Endothelial cell of umbilical vein (primary cell): ENCODE data around the gene PSMB2. TPM values are rescaled to one million over a fixed set of nuclear protein-coding genes. Genes with fewer than 3 reads are reported as not detected.

ENCODE experiments used
- BruUV-seq: library from RNA; stranded (reverse); fragments of 400-500 nt; replicated peaks from 2 replicates; lab custom pipeline; 2021; lab: Mats Ljungman, UMichigan
- CTCF ChIA-PET: fragments of 300-600, 350-600 bp; sonication (Branson Sonifier 250); formaldehyde crosslinking; loops from one replicate; lab custom pipeline; 2021; ENCODE audit warnings: antibody characterized with exemption, inconsistent platforms; lab: Charles Lee
- POLR2A ChIA-PET: fragments of 300-600, 350-600 bp; sonication (Branson Sonifier 250); formaldehyde crosslinking; loops from one replicate; lab custom pipeline; 2021; ENCODE audit warnings: antibody characterized with exemption, inconsistent platforms; lab: Charles Lee
- DNase-seq: peaks from one replicate; pipeline ENCODE4 v3.0.0-alpha.2; 2011; ENCODE audit warnings: low read depth, low spot score
- FAIRE-seq: peaks from 2 replicates; lab custom pipeline; 2011; peaks lifted over from hg19 to GRCh38; lab: Jason Lieb, UNC
- H2AFZ ChIP-seq: 2 replicates; pipeline ENCODE4 v1.6.0; 2012; ENCODE audit warnings: low read depth, low read length, control low read depth, inconsistent platforms
- H3K27ac ChIP-seq: 2 replicates; pipeline ENCODE4 v1.5.1; 2011; ENCODE audit warnings: low read depth, mild to moderate bottlenecking, control low read depth, low read length, moderate library complexity; ENCODE audit not compliant: insufficient read depth
- H3K27me3 ChIP-seq, 2 experiments: 2 replicates each; pipeline versions ENCODE4 v1.6.0 to v1.6.1; 2011; ENCODE audit warnings: low read length in 2 of 2, mixed read lengths in 1 of 2; ENCODE audit not compliant: control insufficient read depth in 2 of 2, insufficient read depth in 2 of 2
- H3K36me3 ChIP-seq, 2 experiments: 2 replicates in 1 of 2; 3 replicates in 1 of 2; pipeline ENCODE4 v1.5.1; 2011; ENCODE audit warnings: low read length in 2 of 2, mild to moderate bottlenecking in 1 of 2, moderate library complexity in 1 of 2; ENCODE audit not compliant: control insufficient read depth in 2 of 2, insufficient read depth in 2 of 2; ENCODE audit errors: extremely low read depth in 1 of 2
- H3K4me1 ChIP-seq: 3 replicates; pipeline ENCODE4 v1.5.1; 2011; ENCODE audit warnings: mild to moderate bottlenecking, low read length; ENCODE audit not compliant: control insufficient read depth, insufficient read depth; ENCODE audit errors: extremely low read depth
- H3K4me2 ChIP-seq: 2 replicates; pipeline ENCODE4 v1.6.1; 2011; ENCODE audit warnings: low read length, control low read depth, mixed read lengths; ENCODE audit not compliant: insufficient read depth
- H3K4me3 ChIP-seq, 3 experiments: fragments of 200-600 bp in 1 of 3; sonication (generic), shearing (Covaris generic) in 1 of 3; replicated peaks in 1 of 3; 2 replicates each; pipeline ENCODE4 v1.5.1; 2011 to 2016; ENCODE audit warnings: control low read depth in 3 of 3, low read length in 3 of 3, mild to moderate bottlenecking in 2 of 3, inconsistent platforms in 1 of 3, low read depth in 1 of 3, moderate library complexity in 1 of 3; ENCODE audit not compliant: insufficient read depth in 1 of 3
- H3K79me2 ChIP-seq: 2 replicates; pipeline ENCODE4 v1.6.0; 2012; ENCODE audit warnings: low read length, inconsistent platforms; ENCODE audit not compliant: control insufficient read depth, insufficient read depth
- H3K9ac ChIP-seq: replicated peaks from 2 replicates; pipeline ENCODE3; 2011; ENCODE audit warnings: low read length, control low read depth; ENCODE audit not compliant: insufficient read depth; ENCODE audit errors: extremely low read depth
- H3K9me1 ChIP-seq: replicated peaks from 3 replicates; pipeline ENCODE4 v1.6.0; 2011; ENCODE audit warnings: mild to moderate bottlenecking, low read length; ENCODE audit not compliant: control insufficient read depth, insufficient read depth; ENCODE audit errors: extremely low read depth
- H3K9me3 ChIP-seq: replicated peaks from 2 replicates; pipeline ENCODE4 v1.5.1; 2012; ENCODE audit warnings: low read length, inconsistent platforms; ENCODE audit not compliant: control insufficient read depth, insufficient read depth
- H4K20me1 ChIP-seq: replicated peaks from 2 replicates; pipeline ENCODE3; 2011; ENCODE audit warnings: mild to moderate bottlenecking, low read length; ENCODE audit not compliant: control insufficient read depth, insufficient read depth; ENCODE audit errors: extremely low read depth
- CTCF ChIP-seq, 2 donors: IDR thresholded peaks; 1 replicate in 1 of 2; 2 replicates in 1 of 2; pipeline ENCODE4 v1.5.1; 2011; ENCODE audit warnings: low read length in 2 of 2, mild to moderate bottlenecking in 2 of 2, moderate library complexity in 2 of 2, control low read depth in 1 of 2, inconsistent platforms in 1 of 2, low read depth in 1 of 2; ENCODE audit not compliant: insufficient read depth in 1 of 2; ENCODE audit errors: extremely low read depth in 1 of 2
- EZH2 ChIP-seq: IDR thresholded peaks from 2 replicates; pipeline ENCODE4 v1.6.1; 2012; ENCODE audit warnings: borderline replicate concordance, low read depth, mild to moderate bottlenecking, moderate library complexity, low read length, inconsistent platforms; ENCODE audit not compliant: severe bottlenecking
- FOS ChIP-seq: IDR thresholded peaks from 2 replicates; pipeline ENCODE4 v1.6.1; 2011; ENCODE audit warnings: mild to moderate bottlenecking, low read length, moderate library complexity, borderline replicate concordance; ENCODE audit not compliant: insufficient read depth
- GATA2 ChIP-seq: IDR thresholded peaks from 2 replicates; pipeline ENCODE4 v1.7.0; 2011; ENCODE audit warnings: low read depth, mild to moderate bottlenecking, moderate library complexity, mixed read lengths, low read length; ENCODE audit not compliant: insufficient read length, insufficient read depth
- JUN ChIP-seq: IDR thresholded peaks from 2 replicates; pipeline ENCODE4 v1.6.1; 2011; ENCODE audit warnings: borderline replicate concordance, low read depth; ENCODE audit not compliant: insufficient read length, insufficient read depth
- MAX ChIP-seq: IDR thresholded peaks from 2 replicates; pipeline ENCODE4 v1.6.1; 2011; ENCODE audit not compliant: insufficient read depth, insufficient read length
- MYC ChIP-seq: IDR thresholded peaks from one replicate; pipeline ENCODE4 v1.6.1; 2011; ENCODE audit warnings: mild to moderate bottlenecking, low read depth, low read length
- POLR2A ChIP-seq: IDR thresholded peaks from 2 replicates; pipeline ENCODE4 v1.6.1; 2012; ENCODE audit warnings: low read depth, mild to moderate bottlenecking, control low read depth, low read length
- POLR2AphosphoS5 ChIP-seq: IDR thresholded peaks from 2 replicates; pipeline ENCODE4 v1.6.1; 2012; ENCODE audit warnings: low read depth, mild to moderate bottlenecking, control low read depth, low read length, moderate library complexity; ENCODE audit not compliant: insufficient read depth
- dilution Hi-C: fragments of 300-500 bp; cut with MboI; formaldehyde crosslinking; loops from one replicate; pipeline ENCODE4 v1.15.0; 2019; ENCODE audit warnings: low sequenced_read_pairs; ENCODE audit not compliant: extremely low pct_ligation_motif_present
- intact Hi-C: fragments of 100-400 bp; cut with micrococcal nuclease; formaldehyde crosslinking; loops from one replicate; pipeline ENCODE4 v1.10.0; 2022
- polyA plus RNA-seq, 4 experiments: library from polyadenylated mRNA; depleted of rRNA in 3 of 4; stranded (reverse) in 3 of 4; unstranded in 1 of 4; fragments of >200 nt; gene quantifications; 2 replicates each; pipeline versions ENCODE4 v1.2.1 to v1.2.3, GENCODE V29; 2011 to 2012; ENCODE audit warnings: missing spikeins in 1 of 4
- total RNA-seq: library from RNA; stranded (reverse); gene quantifications from 2 replicates; pipeline ENCODE4 v1.2.3, GENCODE V29; 2021

PSMB2 gene
- total and polyA plus RNA-seq, 2 donors (not counting 3 experiments of a cell fraction or from before 2014, with no cell fraction given) = 93.6 to 118 TPM

- dilution Hi-C loops = no loop called here
- Histone ChIP-seq H3K9me3 (no peaks in the 10 kb centered on the region), H3K9me1 (no peaks in the 10 kb centered on the region), H3K27ac (no peak overlapping the region), H4K20me1 (no peaks in the 10 kb centered on the region), H3K27me3 (peaks cover 29 to 40% of the 10 kb centered on the region in 2 experiments), H3K4me2 (no peak overlapping the region), H3K36me3 (no peaks in the 10 kb centered on the region), H3K79me2 (no peaks in the 10 kb centered on the region), H3K4me1 (peaks cover 3% of the 10 kb centered on the region), H3K9ac (no peak overlapping the region), H3K4me3 (no peak overlapping the region), H2AFZ (no peak overlapping the region)
- intact Hi-C loops = loop anchor here (1.0 kb wide), 3 partner anchors 145 to 204 kb away; no protein-coding TSS in a partner anchor
- CTCF ChIA-PET = interaction anchor here (1.0 to 4.5 kb wide), 7 partner anchors 119 to 207 kb away, joined by 3 to 67 read pairs (median 8); no protein-coding TSS in a partner anchor
- TF ChIP-seq POLR2A (no peak), JUN (no peak), EZH2 (no peak), CTCF (IDR thresholded peaks at IDR 0.05; ENCODE audit: extremely low read depth in 1 of 2, insufficient read depth in 1 of 2, low read depth in 1 of 2, low read length in 2 of 2) (no peak), GATA2 (no peak), POLR2AphosphoS5 (no peak), MYC (no peak), MAX (no peak), FOS (no peak)
- FAIRE-seq = no peak
- no peak for DNase-seq
- BruUV-seq = no TSS peak
- POLR2A ChIA-PET = no interaction called here
Observed at GRCh38 chr1:35569936-35570335, 71.4 kb downstream of the PSMB2 start.
